Measurements from ENCODE around the gene PIAS1.

GRCh38 chr15:68057034-68057433 is 2.9 kb downstream of the PIAS1 start:
- TF ChIP-seq CTCF (IDR thresholded peaks at IDR 0.05) (no peak), POLR2A (IDR thresholded peaks at IDR 0.05; ENCODE audit: low read depth) (no peak)
